Astrocyte of the spinal cord (primary cell): ENCODE measurements around the gene PPFIBP2.

ENCODE experiments used
- DNase-seq: peaks from one replicate; pipeline ENCODE4 v3.0.0; 2011; ENCODE audit warnings: low read depth, low spot score
- H3K4me3 ChIP-seq: 2 replicates; pipeline ENCODE4 v1.5.1; 2011; ENCODE audit warnings: low read depth, mild to moderate bottlenecking, low read length, moderate library complexity
- in situ Hi-C: cut with HindIII; loops from 2 replicates; pipeline ENCODE4 v1.10.0; 2017; ENCODE audit warnings: low sequenced_read_pairs
- TF ChIP-seq, protein P1 (sequence below): IDR thresholded peaks from 2 replicates; pipeline ENCODE4 v1.5.1; 2012; ENCODE audit warnings: low read depth, mild to moderate bottlenecking, low read length, inconsistent platforms

PPFIBP2 gene

DNA sequence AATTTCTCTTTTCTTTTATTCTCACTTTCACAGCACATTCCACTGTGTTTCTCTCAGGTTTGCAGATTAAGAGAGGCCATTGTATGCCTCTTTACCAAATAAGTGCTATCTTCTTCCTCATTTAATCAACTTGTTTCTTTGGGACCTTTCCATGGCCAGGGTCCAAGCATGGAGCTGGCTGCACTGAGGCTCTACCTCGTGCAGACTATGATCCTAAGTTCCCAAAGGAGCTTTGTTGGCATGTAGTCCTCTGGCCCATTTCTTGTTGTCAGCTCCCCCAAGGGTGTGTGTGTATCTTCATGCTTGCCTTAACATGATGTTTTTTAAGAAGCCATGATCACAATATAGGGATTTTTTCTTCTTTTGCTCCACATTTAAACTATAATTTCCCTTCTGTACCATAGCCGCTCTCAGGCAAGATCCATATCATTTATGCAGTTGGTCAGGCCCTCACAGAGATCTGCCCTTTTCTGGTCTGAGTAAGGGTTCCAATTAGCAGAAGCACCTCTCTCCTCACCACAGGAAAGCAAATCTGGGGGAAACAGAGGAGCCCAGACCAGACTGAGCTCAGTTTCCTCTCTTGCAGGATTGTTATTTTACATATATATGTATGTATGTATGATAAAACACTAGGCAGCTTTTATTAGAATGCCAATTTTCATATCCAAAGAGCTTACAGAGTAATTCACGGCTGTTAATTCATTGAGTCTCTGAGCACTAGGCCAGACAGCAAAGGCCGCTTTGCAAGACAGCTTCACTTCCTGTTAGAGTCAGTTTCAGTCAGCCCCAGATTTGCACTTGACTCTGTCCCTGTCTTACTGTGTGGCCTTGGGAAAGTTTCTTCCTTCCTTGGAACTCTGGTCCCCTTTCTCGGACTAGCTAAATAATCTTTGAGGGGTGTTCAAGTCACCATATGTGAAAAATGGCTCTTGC, 125.2 kb downstream of the PPFIBP2 start:
- in situ Hi-C loops: no loop called here
- TF ChIP-seq, protein P1, sequence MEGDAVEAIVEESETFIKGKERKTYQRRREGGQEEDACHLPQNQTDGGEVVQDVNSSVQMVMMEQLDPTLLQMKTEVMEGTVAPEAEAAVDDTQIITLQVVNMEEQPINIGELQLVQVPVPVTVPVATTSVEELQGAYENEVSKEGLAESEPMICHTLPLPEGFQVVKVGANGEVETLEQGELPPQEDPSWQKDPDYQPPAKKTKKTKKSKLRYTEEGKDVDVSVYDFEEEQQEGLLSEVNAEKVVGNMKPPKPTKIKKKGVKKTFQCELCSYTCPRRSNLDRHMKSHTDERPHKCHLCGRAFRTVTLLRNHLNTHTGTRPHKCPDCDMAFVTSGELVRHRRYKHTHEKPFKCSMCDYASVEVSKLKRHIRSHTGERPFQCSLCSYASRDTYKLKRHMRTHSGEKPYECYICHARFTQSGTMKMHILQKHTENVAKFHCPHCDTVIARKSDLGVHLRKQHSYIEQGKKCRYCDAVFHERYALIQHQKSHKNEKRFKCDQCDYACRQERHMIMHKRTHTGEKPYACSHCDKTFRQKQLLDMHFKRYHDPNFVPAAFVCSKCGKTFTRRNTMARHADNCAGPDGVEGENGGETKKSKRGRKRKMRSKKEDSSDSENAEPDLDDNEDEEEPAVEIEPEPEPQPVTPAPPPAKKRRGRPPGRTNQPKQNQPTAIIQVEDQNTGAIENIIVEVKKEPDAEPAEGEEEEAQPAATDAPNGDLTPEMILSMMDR: no peak

DNA sequence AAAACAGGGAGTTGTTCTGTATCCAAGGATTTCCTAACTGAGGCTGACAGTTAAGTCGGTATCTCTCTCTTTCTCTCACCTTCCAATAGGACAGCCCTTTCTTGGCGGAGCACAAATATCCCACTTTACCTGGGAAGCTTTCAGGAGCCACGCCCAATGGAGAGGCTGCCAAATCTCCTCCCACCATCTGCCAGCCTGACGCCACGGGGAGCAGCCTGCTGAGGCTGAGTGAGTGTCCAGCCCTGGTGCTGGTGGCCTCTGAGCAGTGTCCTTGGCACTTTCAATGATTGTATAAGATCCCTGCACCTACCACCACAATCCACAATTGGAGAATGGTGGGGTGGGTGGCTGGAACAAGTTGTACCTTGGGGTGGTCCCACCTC, 125.8 kb downstream of the PPFIBP2 start:
- no peak for DNase-seq
- in situ Hi-C loops: no loop called here
- TF ChIP-seq, protein P1: no peak
- H3K4me3 ChIP-seq: no peak overlapping the region

More for the DNA sequence above, 125.2 kb downstream of the PPFIBP2 start:
- no peak overlapping the region for H3K4me3 ChIP-seq
- no peak for DNase-seq

DNA sequence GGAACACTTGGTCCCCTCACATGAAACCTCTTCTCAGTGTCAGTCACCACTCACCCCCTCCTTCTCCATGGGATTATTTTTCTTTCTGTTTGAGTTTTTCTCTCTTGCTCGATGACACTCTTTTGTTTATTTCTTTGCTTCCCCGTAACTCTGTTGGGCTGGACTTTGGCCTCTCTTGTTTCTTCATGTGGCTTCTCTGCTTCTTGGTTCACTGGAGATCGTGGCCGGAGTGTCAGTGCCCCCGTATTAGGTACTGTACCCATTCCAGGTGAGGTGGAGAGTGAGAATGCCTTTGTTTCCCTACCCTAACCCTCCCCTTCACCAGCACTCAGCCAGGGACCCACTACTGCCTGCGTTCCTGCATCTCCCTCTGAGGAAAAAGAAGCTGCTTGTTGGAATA, 127.0 kb downstream of the PPFIBP2 start:
- no peak for DNase-seq
- TF ChIP-seq, protein P1: no peak
- in situ Hi-C loops: no loop called here
- H3K4me3 ChIP-seq: no peak overlapping the region

DNA sequence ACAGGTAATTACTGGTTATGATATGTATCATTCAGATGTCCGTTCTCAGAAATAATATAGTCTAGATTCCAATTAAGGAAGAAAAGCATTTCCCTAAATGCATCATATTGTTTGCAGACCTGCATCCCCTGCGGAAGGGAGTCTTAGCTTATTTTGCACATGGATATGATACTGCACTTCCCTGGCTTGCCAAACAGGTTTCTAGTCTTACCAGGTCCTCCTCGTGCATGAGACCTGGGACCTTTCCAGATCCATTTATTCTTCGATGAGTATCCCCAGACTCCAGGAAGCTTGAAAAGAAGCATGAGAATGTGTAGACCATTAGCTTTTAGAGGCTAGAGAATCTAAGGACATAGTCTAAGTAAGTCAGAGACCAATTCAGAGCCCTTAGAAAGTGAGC, 128.9 kb downstream of the PPFIBP2 start:
- in situ Hi-C loops: no loop called here
- TF ChIP-seq, protein P1: no peak
- H3K4me3 ChIP-seq: no peak overlapping the region
- no peak for DNase-seq

DNA sequence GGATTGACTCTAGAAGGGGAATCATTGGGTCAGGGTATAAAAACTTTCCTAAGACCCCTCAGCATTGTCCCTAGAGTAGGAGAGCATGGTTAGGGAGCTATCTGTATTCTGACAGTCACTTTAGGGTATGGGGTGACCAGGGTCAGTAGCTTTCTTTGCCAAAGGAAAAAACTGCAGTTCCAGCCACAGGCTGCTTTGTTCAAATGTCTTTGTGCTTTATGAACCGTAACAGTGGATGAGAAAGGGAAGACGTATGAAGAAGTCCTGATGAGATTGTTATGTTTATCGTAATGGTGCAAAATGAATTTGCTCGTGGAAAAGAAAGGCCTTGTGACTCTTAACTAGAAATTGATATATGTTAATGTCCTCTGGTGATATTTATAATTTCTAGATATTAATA, 129.5 kb downstream of the PPFIBP2 start:
- no peak for DNase-seq
- in situ Hi-C loops: no loop called here
- TF ChIP-seq, protein P1: no peak
- H3K4me3 ChIP-seq: no peak overlapping the region

DNA sequence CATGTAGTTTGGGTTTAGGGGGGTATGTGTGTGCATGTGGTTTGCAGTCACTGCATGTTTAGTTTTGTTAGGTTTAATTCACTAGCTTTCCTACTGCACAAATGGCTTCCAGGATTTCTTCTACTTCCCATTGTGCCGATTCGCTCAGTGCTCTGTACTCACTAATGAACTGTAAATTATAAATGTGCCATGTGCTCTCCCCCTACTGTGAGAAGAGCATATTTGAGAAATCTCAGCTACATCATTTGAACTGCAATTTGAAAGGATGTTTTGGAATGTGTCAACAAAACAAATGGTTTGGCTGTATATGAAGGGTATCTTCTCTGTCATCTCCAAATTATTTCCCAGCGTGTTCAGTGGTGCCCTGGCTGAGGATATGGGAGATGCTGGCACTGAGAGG, 131.4 kb downstream of the PPFIBP2 start:
- in situ Hi-C loops: no loop called here
- TF ChIP-seq, protein P1: no peak
- no peak for DNase-seq
- H3K4me3 ChIP-seq: no peak overlapping the region
